Endothelial cell of umbilical vein (primary cell): ENCODE data around the gene ENTPD7. TPM values are rescaled to one million over a fixed set of nuclear protein-coding genes. Genes with fewer than 3 reads are reported as not detected.

Experiments
- BruUV-seq: library from RNA; stranded (reverse); fragments of 400-500 nt; replicated peaks from 2 replicates; lab custom pipeline; 2021; lab: Mats Ljungman, UMichigan
- CTCF ChIA-PET: fragments of 300-600, 350-600 bp; sonication (Branson Sonifier 250); formaldehyde crosslinking; loops from one replicate; lab custom pipeline; 2021; ENCODE audit warnings: antibody characterized with exemption, inconsistent platforms; lab: Charles Lee
- POLR2A ChIA-PET: fragments of 300-600, 350-600 bp; sonication (Branson Sonifier 250); formaldehyde crosslinking; loops from one replicate; lab custom pipeline; 2021; ENCODE audit warnings: antibody characterized with exemption, inconsistent platforms; lab: Charles Lee
- DNase-seq: peaks from one replicate; pipeline ENCODE4 v3.0.0-alpha.2; 2011; ENCODE audit warnings: low read depth, low spot score
- FAIRE-seq: peaks from 2 replicates; lab custom pipeline; 2011; peaks lifted over from hg19 to GRCh38; lab: Jason Lieb, UNC
- H2AFZ ChIP-seq: 2 replicates; pipeline ENCODE4 v1.6.0; 2012; ENCODE audit warnings: low read depth, low read length, control low read depth, inconsistent platforms
- H3K27ac ChIP-seq: 2 replicates; pipeline ENCODE4 v1.5.1; 2011; ENCODE audit warnings: low read depth, mild to moderate bottlenecking, control low read depth, low read length, moderate library complexity; ENCODE audit not compliant: insufficient read depth
- H3K27me3 ChIP-seq, 2 experiments: 2 replicates each; pipeline versions ENCODE4 v1.6.0 to v1.6.1; 2011; ENCODE audit warnings: low read length in 2 of 2, mixed read lengths in 1 of 2; ENCODE audit not compliant: control insufficient read depth in 2 of 2, insufficient read depth in 2 of 2
- H3K36me3 ChIP-seq, 2 experiments: 2 replicates in 1 of 2; 3 replicates in 1 of 2; pipeline ENCODE4 v1.5.1; 2011; ENCODE audit warnings: low read length in 2 of 2, mild to moderate bottlenecking in 1 of 2, moderate library complexity in 1 of 2; ENCODE audit not compliant: control insufficient read depth in 2 of 2, insufficient read depth in 2 of 2; ENCODE audit errors: extremely low read depth in 1 of 2
- H3K4me1 ChIP-seq: 3 replicates; pipeline ENCODE4 v1.5.1; 2011; ENCODE audit warnings: mild to moderate bottlenecking, low read length; ENCODE audit not compliant: control insufficient read depth, insufficient read depth; ENCODE audit errors: extremely low read depth
- H3K4me2 ChIP-seq: 2 replicates; pipeline ENCODE4 v1.6.1; 2011; ENCODE audit warnings: low read length, control low read depth, mixed read lengths; ENCODE audit not compliant: insufficient read depth
- H3K4me3 ChIP-seq, 3 experiments: fragments of 200-600 bp in 1 of 3; sonication (generic), shearing (Covaris generic) in 1 of 3; replicated peaks in 1 of 3; 2 replicates each; pipeline ENCODE4 v1.5.1; 2011 to 2016; ENCODE audit warnings: control low read depth in 3 of 3, low read length in 3 of 3, mild to moderate bottlenecking in 2 of 3, inconsistent platforms in 1 of 3, low read depth in 1 of 3, moderate library complexity in 1 of 3; ENCODE audit not compliant: insufficient read depth in 1 of 3
- H3K79me2 ChIP-seq: 2 replicates; pipeline ENCODE4 v1.6.0; 2012; ENCODE audit warnings: low read length, inconsistent platforms; ENCODE audit not compliant: control insufficient read depth, insufficient read depth
- H3K9ac ChIP-seq: replicated peaks from 2 replicates; pipeline ENCODE3; 2011; ENCODE audit warnings: low read length, control low read depth; ENCODE audit not compliant: insufficient read depth; ENCODE audit errors: extremely low read depth
- H3K9me1 ChIP-seq: replicated peaks from 3 replicates; pipeline ENCODE4 v1.6.0; 2011; ENCODE audit warnings: mild to moderate bottlenecking, low read length; ENCODE audit not compliant: control insufficient read depth, insufficient read depth; ENCODE audit errors: extremely low read depth
- H3K9me3 ChIP-seq: replicated peaks from 2 replicates; pipeline ENCODE4 v1.5.1; 2012; ENCODE audit warnings: low read length, inconsistent platforms; ENCODE audit not compliant: control insufficient read depth, insufficient read depth
- H4K20me1 ChIP-seq: replicated peaks from 2 replicates; pipeline ENCODE3; 2011; ENCODE audit warnings: mild to moderate bottlenecking, low read length; ENCODE audit not compliant: control insufficient read depth, insufficient read depth; ENCODE audit errors: extremely low read depth
- CTCF ChIP-seq, 2 donors: IDR thresholded peaks; 1 replicate in 1 of 2; 2 replicates in 1 of 2; pipeline ENCODE4 v1.5.1; 2011; ENCODE audit warnings: low read length in 2 of 2, mild to moderate bottlenecking in 2 of 2, moderate library complexity in 2 of 2, control low read depth in 1 of 2, inconsistent platforms in 1 of 2, low read depth in 1 of 2; ENCODE audit not compliant: insufficient read depth in 1 of 2; ENCODE audit errors: extremely low read depth in 1 of 2
- FOS ChIP-seq: IDR thresholded peaks from 2 replicates; pipeline ENCODE4 v1.6.1; 2011; ENCODE audit warnings: mild to moderate bottlenecking, low read length, moderate library complexity, borderline replicate concordance; ENCODE audit not compliant: insufficient read depth
- GATA2 ChIP-seq: IDR thresholded peaks from 2 replicates; pipeline ENCODE4 v1.7.0; 2011; ENCODE audit warnings: low read depth, mild to moderate bottlenecking, moderate library complexity, mixed read lengths, low read length; ENCODE audit not compliant: insufficient read length, insufficient read depth
- MAX ChIP-seq: IDR thresholded peaks from 2 replicates; pipeline ENCODE4 v1.6.1; 2011; ENCODE audit not compliant: insufficient read depth, insufficient read length
- dilution Hi-C: fragments of 300-500 bp; cut with MboI; formaldehyde crosslinking; loops from one replicate; pipeline ENCODE4 v1.15.0; 2019; ENCODE audit warnings: low sequenced_read_pairs; ENCODE audit not compliant: extremely low pct_ligation_motif_present
- intact Hi-C: fragments of 100-400 bp; cut with micrococcal nuclease; formaldehyde crosslinking; loops from one replicate; pipeline ENCODE4 v1.10.0; 2022
- polyA plus RNA-seq, 4 experiments: library from polyadenylated mRNA; depleted of rRNA in 3 of 4; stranded (reverse) in 3 of 4; unstranded in 1 of 4; fragments of >200 nt; gene quantifications; 2 replicates each; pipeline versions ENCODE4 v1.2.1 to v1.2.3, GENCODE V29; 2011 to 2012; ENCODE audit warnings: missing spikeins in 1 of 4
- total RNA-seq: library from RNA; stranded (reverse); gene quantifications from 2 replicates; pipeline ENCODE4 v1.2.3, GENCODE V29; 2021

The ENTPD7 gene
- total and polyA plus RNA-seq, 2 donors (not counting 3 experiments of a cell fraction or from before 2014, with no cell fraction given), result 10.1 to 20.6 TPM

GRCh38 chr10:99612167-99612831 is 47.0 kb upstream of the ENTPD7 start:
- intact Hi-C loops (loop anchor here (1.0 kb wide), 3 partner anchors 52 to 220 kb away; no protein-coding TSS in a partner anchor), dilution Hi-C loops (loop anchor here (25.0 kb wide), 1 partner anchor 175 kb away; the partner anchor contains the start of gene GOT1)
- no peaks in the 10 kb centered on the region for H3K9me1 ChIP-seq
- H3K4me1 ChIP-seq, result peaks cover 2% of the 10 kb centered on the region
- no peaks in the 10 kb centered on the region for H3K27me3 ChIP-seq
- no peaks in the 10 kb centered on the region for H4K20me1 ChIP-seq
- H3K4me2 ChIP-seq, result no peak overlapping the region
- H3K9me3 ChIP-seq, result no peaks in the 10 kb centered on the region
- no peak overlapping the region for H2AFZ ChIP-seq
- peaks cover 2 to 16% of the 10 kb centered on the region in 2 experiments for H3K36me3 ChIP-seq
- DNase-seq (peak; percentile 71), FAIRE-seq (peak; percentile 97)
- no peak overlapping the region for H3K27ac ChIP-seq
- H3K4me3 ChIP-seq, result no peak overlapping the region
- TF ChIP-seq GATA2 (no peak), FOS (no peak), CTCF (IDR thresholded peaks at IDR 0.05; ENCODE audit: extremely low read depth in 1 of 2, insufficient read depth in 1 of 2, low read depth in 1 of 2, low read length in 2 of 2) (peak; percentile 66 to 67)
- H3K9ac ChIP-seq, result no peak overlapping the region
- ChIA-PET CTCF (interaction anchor here (0.6 to 11.2 kb wide), 20 partner anchors 9 to 1145 kb away, joined by 3 to 233 read pairs (median 3); partner anchors contain the start of genes ENTPD7, GOT1 and SLC25A28), POLR2A (no interaction called here)
- peaks cover 15% of the 10 kb centered on the region for H3K79me2 ChIP-seq
- no TSS peak for BruUV-seq

GRCh38 chr10:99615426-99615825 is 43.9 kb upstream of the ENTPD7 start:
- Histone ChIP-seq H4K20me1 (no peaks in the 10 kb centered on the region), H3K36me3 (peaks cover 0 to 16% of the 10 kb centered on the region in 2 experiments), H3K4me1 (peaks cover 13% of the 10 kb centered on the region), H3K79me2 (peaks cover 40% of the 10 kb centered on the region), H3K27me3 (no peaks in the 10 kb centered on the region), H3K9me3 (no peaks in the 10 kb centered on the region), H3K9ac (no peak overlapping the region), H3K4me2 (no peak overlapping the region), H3K27ac (no peak overlapping the region), H3K4me3 (no peak overlapping the region), H3K9me1 (no peaks in the 10 kb centered on the region), H2AFZ (no peak overlapping the region)
- FAIRE-seq, result no peak
- TF ChIP-seq MAX, result no peak
- dilution Hi-C loops, result loop anchor here (25.0 kb wide), 1 partner anchor 178 kb away; the partner anchor contains the start of gene GOT1
- POLR2A ChIA-PET, result no interaction called here
- DNase-seq, result no peak
- CTCF ChIA-PET, result interaction anchor here (0.8 to 11.2 kb wide), 6 partner anchors 55 to 1148 kb away, joined by 3 to 233 read pairs (median 5); partner anchors contain the start of gene GOT1
- BruUV-seq, result no TSS peak
- intact Hi-C loops, result no loop called here
